HG02763 (cell line): Measurements from ENCODE around the gene KDM1A.

Experiments used
- ATAC-seq: cut with Tn5 transposase; IDR thresholded peaks from one replicate; pipeline ENCODE4 v1.9.1; 2021; ENCODE audit warnings: mild to moderate bottlenecking, moderate library complexity; ENCODE audit not compliant: unreplicated experiment

The KDM1A gene

GRCh38 chr1:23103001-23103889 lies 84.0 kb downstream of the KDM1A start:
- ATAC-seq: no peak

- no peak for ATAC-seq
Observed at GRCh38 chr1:23108918-23109533, 89.8 kb downstream of the KDM1A start.

GRCh38 chr1:23110391-23110790 lies 91.1 kb downstream of the KDM1A start:
- ATAC-seq: no peak

- no peak for ATAC-seq
Observed at GRCh38 chr1:23111600-23112535, 92.6 kb downstream of the KDM1A start.

- ATAC-seq: no peak
Observed at GRCh38 chr1:23114424-23115079, 95.3 kb downstream of the KDM1A start.

GRCh38 chr1:23116216-23116836 lies 97.1 kb downstream of the KDM1A start:
- no peak for ATAC-seq

GRCh38 chr1:23116921-23117699 lies 97.8 kb downstream of the KDM1A start:
- no peak for ATAC-seq

- no peak for ATAC-seq
Observed at GRCh38 chr1:23118407-23118806, 99.1 kb downstream of the KDM1A start.

GRCh38 chr1:23118957-23119792 lies 99.9 kb downstream of the KDM1A start:
- no peak for ATAC-seq

GRCh38 chr1:23120383-23120782 lies 101.1 kb downstream of the KDM1A start:
- no peak for ATAC-seq

GRCh38 chr1:23122023-23122748 lies 102.9 kb downstream of the KDM1A start:
- no peak for ATAC-seq

- no peak for ATAC-seq
Observed at GRCh38 chr1:23122796-23123195, 103.5 kb downstream of the KDM1A start.

GRCh38 chr1:23123528-23123927 lies 104.3 kb downstream of the KDM1A start:
- no peak for ATAC-seq

- no peak for ATAC-seq
Observed at GRCh38 chr1:23124259-23125026, 105.2 kb downstream of the KDM1A start.

- ATAC-seq: no peak
Observed at GRCh38 chr1:23125489-23125888, 106.2 kb downstream of the KDM1A start.

GRCh38 chr1:23126200-23126599 lies 106.9 kb downstream of the KDM1A start:
- no peak for ATAC-seq

- no peak for ATAC-seq
Observed at GRCh38 chr1:23126801-23127200, 107.5 kb downstream of the KDM1A start.
